HepG2 (cell line): Measurements from ENCODE around the gene TMEM45A. TPM values are rescaled to one million over a fixed set of nuclear protein-coding genes. Genes with fewer than 3 reads are reported as not detected.
A peak's percentile ranks its signal among the peaks of the same experiment; 100 is the strongest.

Source experiments
- DPF2 ChIP-seq: sonication (generic); formaldehyde crosslinking; IDR thresholded peaks from 2 replicates; pipeline ENCODE4 v1.4.0; 2020; ENCODE audit warnings: mild to moderate bottlenecking, low read depth, missing genetic modification reagents, borderline replicate concordance
- FIP1L1 ChIP-seq: fragments of 200-400 bp; formaldehyde crosslinking; IDR thresholded peaks from 2 replicates; pipeline ENCODE4 v1.6.1; 2018; ENCODE audit warnings: low read depth, mild to moderate bottlenecking, low read length, moderate library complexity, borderline replicate concordance; ENCODE audit not compliant: insufficient read depth
- FOSL1 ChIP-seq: sonication (generic); formaldehyde crosslinking; IDR thresholded peaks from 2 replicates; pipeline ENCODE4 v1.9.0; 2021; ENCODE audit warnings: missing genetic modification reagents, borderline replicate concordance
- HDAC1 ChIP-seq: sonication (generic); formaldehyde crosslinking; IDR thresholded peaks from 2 replicates; pipeline ENCODE4 v1.5.1; 2020; ENCODE audit warnings: mild to moderate bottlenecking, missing genetic modification reagents
- JUN ChIP-seq: sonication (generic); formaldehyde crosslinking; IDR thresholded peaks from 2 replicates; pipeline ENCODE4 v1.4.0; 2020; ENCODE audit warnings: mild to moderate bottlenecking, missing genetic modification reagents
- JUND ChIP-seq: sonication (generic); formaldehyde crosslinking; IDR thresholded peaks from 2 replicates; pipeline ENCODE4 v1.8.0; 2022; ENCODE audit warnings: mild to moderate bottlenecking, missing genetic modification reagents
- NCOA2 ChIP-seq: sonication (generic); formaldehyde crosslinking; IDR thresholded peaks from 2 replicates; pipeline ENCODE4 v1.8.0; 2022; ENCODE audit warnings: inconsistent platforms
- POLR2AphosphoS5 ChIP-seq: IDR thresholded peaks from 2 replicates; pipeline ENCODE4 v1.6.1; 2012; ENCODE audit warnings: low read depth, low read length
- TBX2 ChIP-seq: sonication (generic); formaldehyde crosslinking; IDR thresholded peaks from 2 replicates; pipeline ENCODE4 v1.5.0; 2020; ENCODE audit warnings: missing genetic modification reagents, mild to moderate bottlenecking, borderline replicate concordance
- TCF7 ChIP-seq: sonication (generic); IDR thresholded peaks from 2 replicates; pipeline ENCODE4 v1.6.1; 2016; ENCODE audit warnings: antibody characterized with exemption, low read depth
- TEAD3 ChIP-seq: optimal IDR thresholded peaks from 2 replicates; pipeline ENCODE3; 2016; ENCODE audit warnings: borderline replicate concordance
- TOE1 ChIP-seq: sonication (generic); formaldehyde crosslinking; IDR thresholded peaks from 2 replicates; pipeline ENCODE4 v1.4.0; 2020; ENCODE audit warnings: mild to moderate bottlenecking, missing genetic modification reagents
- YEATS4 ChIP-seq: sonication (generic); formaldehyde crosslinking; IDR thresholded peaks from 2 replicates; pipeline ENCODE4 v1.4.0; 2020; ENCODE audit warnings: missing genetic modification reagents, borderline replicate concordance
- ZNF800 ChIP-seq: sonication (generic); formaldehyde crosslinking; IDR thresholded peaks from 2 replicates; pipeline ENCODE4 v1.4.0; 2020; ENCODE audit warnings: missing genetic modification reagents
- ZZZ3 ChIP-seq: sonication (generic); formaldehyde crosslinking; IDR thresholded peaks from 2 replicates; pipeline ENCODE4 v1.4.0; 2020; ENCODE audit warnings: missing genetic modification reagents, mild to moderate bottlenecking, borderline replicate concordance
- polyA plus RNA-seq, 8 experiments: library from polyadenylated mRNA; depleted of rRNA in 3 of 8; stranded (reverse) in 7 of 8; unstranded in 1 of 8; fragments of >200 nt; fragmentation: Illumina TruSeq in 4 of 8; extraction: Trizol in 4 of 8; gene quantifications; 2 replicates each; pipeline versions ENCODE4 v1.2.1 to v1.2.3, GENCODE V29; 2011 to 2016; ENCODE audit warnings: low read depth in 4 of 8, missing spikeins in 1 of 8, mixed read lengths in 1 of 8; ENCODE audit not compliant: insufficient read depth in 1 of 8
- total RNA-seq, 5 experiments: library from RNA; depleted of rRNA; stranded (reverse); fragments of >200 nt; fragmentation: Illumina TruSeq; extraction: Trizol; gene quantifications; 2 replicates each; pipeline ENCODE4 v1.2.3, GENCODE V29; 2016; ENCODE audit warnings: low read depth in 1 of 5
- TF ChIP-seq, protein P1 (sequence below): sonication (generic); formaldehyde crosslinking; IDR thresholded peaks from 2 replicates; pipeline ENCODE4 v1.4.0; 2020; ENCODE audit warnings: missing genetic modification reagents
- TF ChIP-seq, protein P2 (sequence below): sonication (generic); formaldehyde crosslinking; IDR thresholded peaks from 2 replicates; pipeline ENCODE4 v1.5.0; 2020; ENCODE audit warnings: mild to moderate bottlenecking, missing genetic modification reagents, borderline replicate concordance
- TF ChIP-seq, protein P3 (sequence below): sonication (generic); formaldehyde crosslinking; IDR thresholded peaks from 2 replicates; pipeline ENCODE4 v1.5.0; 2020; ENCODE audit warnings: mild to moderate bottlenecking, missing genetic modification reagents

The TMEM45A gene
- total and polyA plus RNA-seq, 2 of the 13 experiments (the other 11 are each of a cell fraction or from before 2014, with no cell fraction given): 14.8 to 38.5 TPM

- TF ChIP-seq DPF2 (CRISPR knock-in tag): 0 out of 2 replicates have a peak, but pooled peaks have one; percentile 49
- TF ChIP-seq, protein P1, sequence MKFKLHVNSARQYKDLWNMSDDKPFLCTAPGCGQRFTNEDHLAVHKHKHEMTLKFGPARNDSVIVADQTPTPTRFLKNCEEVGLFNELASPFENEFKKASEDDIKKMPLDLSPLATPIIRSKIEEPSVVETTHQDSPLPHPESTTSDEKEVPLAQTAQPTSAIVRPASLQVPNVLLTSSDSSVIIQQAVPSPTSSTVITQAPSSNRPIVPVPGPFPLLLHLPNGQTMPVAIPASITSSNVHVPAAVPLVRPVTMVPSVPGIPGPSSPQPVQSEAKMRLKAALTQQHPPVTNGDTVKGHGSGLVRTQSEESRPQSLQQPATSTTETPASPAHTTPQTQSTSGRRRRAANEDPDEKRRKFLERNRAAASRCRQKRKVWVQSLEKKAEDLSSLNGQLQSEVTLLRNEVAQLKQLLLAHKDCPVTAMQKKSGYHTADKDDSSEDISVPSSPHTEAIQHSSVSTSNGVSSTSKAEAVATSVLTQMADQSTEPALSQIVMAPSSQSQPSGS (CRISPR knock-in tag): peak; percentile 77
- no peak for TF ChIP-seq FIP1L1
- peak; percentile 84; the same call in 1 of the 2 replicates for TF ChIP-seq JUN (CRISPR knock-in tag)
- TF ChIP-seq ZZZ3 (CRISPR knock-in tag): no peak
- TF ChIP-seq, protein P2, sequence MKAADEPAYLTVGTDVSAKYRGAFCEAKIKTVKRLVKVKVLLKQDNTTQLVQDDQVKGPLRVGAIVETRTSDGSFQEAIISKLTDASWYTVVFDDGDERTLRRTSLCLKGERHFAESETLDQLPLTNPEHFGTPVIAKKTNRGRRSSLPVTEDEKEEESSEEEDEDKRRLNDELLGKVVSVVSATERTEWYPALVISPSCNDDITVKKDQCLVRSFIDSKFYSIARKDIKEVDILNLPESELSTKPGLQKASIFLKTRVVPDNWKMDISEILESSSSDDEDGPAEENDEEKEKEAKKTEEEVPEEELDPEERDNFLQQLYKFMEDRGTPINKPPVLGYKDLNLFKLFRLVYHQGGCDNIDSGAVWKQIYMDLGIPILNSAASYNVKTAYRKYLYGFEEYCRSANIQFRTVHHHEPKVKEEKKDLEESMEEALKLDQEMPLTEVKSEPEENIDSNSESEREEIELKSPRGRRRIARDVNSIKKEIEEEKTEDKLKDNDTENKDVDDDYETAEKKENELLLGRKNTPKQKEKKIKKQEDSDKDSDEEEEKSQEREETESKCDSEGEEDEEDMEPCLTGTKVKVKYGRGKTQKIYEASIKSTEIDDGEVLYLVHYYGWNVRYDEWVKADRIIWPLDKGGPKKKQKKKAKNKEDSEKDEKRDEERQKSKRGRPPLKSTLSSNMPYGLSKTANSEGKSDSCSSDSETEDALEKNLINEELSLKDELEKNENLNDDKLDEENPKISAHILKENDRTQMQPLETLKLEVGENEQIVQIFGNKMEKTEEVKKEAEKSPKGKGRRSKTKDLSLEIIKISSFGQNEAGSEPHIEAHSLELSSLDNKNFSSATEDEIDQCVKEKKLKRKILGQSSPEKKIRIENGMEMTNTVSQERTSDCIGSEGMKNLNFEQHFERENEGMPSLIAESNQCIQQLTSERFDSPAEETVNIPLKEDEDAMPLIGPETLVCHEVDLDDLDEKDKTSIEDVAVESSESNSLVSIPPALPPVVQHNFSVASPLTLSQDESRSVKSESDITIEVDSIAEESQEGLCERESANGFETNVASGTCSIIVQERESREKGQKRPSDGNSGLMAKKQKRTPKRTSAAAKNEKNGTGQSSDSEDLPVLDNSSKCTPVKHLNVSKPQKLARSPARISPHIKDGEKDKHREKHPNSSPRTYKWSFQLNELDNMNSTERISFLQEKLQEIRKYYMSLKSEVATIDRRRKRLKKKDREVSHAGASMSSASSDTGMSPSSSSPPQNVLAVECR: peak; percentile 28; the same call in 1 of the 2 replicates
- no peak for TF ChIP-seq TOE1 (CRISPR knock-in tag)
- peak; percentile 38 for TF ChIP-seq TEAD3 (CRISPR knock-in tag)
- peak; percentile 48; the same call in 1 of the 2 replicates for TF ChIP-seq HDAC1
- peak; percentile 98 for TF ChIP-seq JUND (CRISPR knock-in tag)
- no peak for TF ChIP-seq ZNF800 (CRISPR knock-in tag)
- peak; percentile 98 for TF ChIP-seq FOSL1 (CRISPR knock-in tag)
- TF ChIP-seq, protein P3, sequence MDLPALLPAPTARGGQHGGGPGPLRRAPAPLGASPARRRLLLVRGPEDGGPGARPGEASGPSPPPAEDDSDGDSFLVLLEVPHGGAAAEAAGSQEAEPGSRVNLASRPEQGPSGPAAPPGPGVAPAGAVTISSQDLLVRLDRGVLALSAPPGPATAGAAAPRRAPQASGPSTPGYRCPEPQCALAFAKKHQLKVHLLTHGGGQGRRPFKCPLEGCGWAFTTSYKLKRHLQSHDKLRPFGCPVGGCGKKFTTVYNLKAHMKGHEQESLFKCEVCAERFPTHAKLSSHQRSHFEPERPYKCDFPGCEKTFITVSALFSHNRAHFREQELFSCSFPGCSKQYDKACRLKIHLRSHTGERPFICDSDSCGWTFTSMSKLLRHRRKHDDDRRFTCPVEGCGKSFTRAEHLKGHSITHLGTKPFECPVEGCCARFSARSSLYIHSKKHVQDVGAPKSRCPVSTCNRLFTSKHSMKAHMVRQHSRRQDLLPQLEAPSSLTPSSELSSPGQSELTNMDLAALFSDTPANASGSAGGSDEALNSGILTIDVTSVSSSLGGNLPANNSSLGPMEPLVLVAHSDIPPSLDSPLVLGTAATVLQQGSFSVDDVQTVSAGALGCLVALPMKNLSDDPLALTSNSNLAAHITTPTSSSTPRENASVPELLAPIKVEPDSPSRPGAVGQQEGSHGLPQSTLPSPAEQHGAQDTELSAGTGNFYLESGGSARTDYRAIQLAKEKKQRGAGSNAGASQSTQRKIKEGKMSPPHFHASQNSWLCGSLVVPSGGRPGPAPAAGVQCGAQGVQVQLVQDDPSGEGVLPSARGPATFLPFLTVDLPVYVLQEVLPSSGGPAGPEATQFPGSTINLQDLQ: no peak
- no peak for TF ChIP-seq YEATS4 (CRISPR knock-in tag)
- TF ChIP-seq NCOA2 (CRISPR knock-in tag): peak; percentile 30; the same call in 1 of the 2 replicates
- no peak for TF ChIP-seq POLR2AphosphoS5
- TF ChIP-seq TBX2 (CRISPR knock-in tag): peak; percentile 61
- TF ChIP-seq TCF7: peak; percentile 42; the same call in 1 of the 2 replicates
These were observed 110.4 kb downstream of the TMEM45A start (continued) for GRCh38 chr3:100602506-100603444.
